ENCODE measurements around the gene CHRNA10.
"Not testable (repeated sequence)": the region's sequence is repeated elsewhere in the genome, so short reads cannot be mapped to it uniquely, and the experiment has no call there.

Gene CHRNA10

GRCh38 chr11:3652514-3652913 lies 18.7 kb downstream of the CHRNA10 start:
- not testable (repeated sequence) for H3K9me3 Mint-ChIP-seq; H3K4me3 Mint-ChIP-seq; DNase-seq; ATAC-seq; H3K27ac Mint-ChIP-seq; H3K4me1 Mint-ChIP-seq; H3K36me3 Mint-ChIP-seq (ENCODE audit: low read depth)
- H3K27me3 Mint-ChIP-seq, result peaks cover 22% of the 10 kb centered on the region

DNA sequence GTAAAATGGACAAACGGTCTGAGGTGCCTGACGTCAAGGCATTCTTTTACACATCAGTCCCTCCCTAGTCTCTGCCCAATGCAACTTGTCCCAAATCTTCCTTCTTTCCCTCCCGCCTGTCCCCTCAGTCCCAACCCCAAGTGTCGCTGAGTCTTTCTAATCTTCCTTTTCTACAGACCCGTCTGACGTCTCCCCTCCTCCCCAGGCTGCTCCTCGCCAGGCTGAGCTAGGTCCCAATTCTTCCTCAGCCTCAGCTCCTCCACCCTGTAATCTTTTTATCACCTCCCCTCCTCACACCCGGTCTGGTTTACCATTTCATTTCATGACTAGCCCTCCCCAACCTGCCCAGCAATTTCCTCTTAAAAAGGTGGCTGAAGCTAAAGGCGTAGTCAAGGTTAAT lies 21.8 kb downstream of the CHRNA10 start:
- not testable (repeated sequence) for H3K4me1 Mint-ChIP-seq; ATAC-seq; H3K4me3 Mint-ChIP-seq; H3K9me3 Mint-ChIP-seq; DNase-seq; H3K36me3 Mint-ChIP-seq (ENCODE audit: low read depth); H3K27ac Mint-ChIP-seq
- peaks cover 29% of the 10 kb centered on the region for H3K27me3 Mint-ChIP-seq

DNA sequence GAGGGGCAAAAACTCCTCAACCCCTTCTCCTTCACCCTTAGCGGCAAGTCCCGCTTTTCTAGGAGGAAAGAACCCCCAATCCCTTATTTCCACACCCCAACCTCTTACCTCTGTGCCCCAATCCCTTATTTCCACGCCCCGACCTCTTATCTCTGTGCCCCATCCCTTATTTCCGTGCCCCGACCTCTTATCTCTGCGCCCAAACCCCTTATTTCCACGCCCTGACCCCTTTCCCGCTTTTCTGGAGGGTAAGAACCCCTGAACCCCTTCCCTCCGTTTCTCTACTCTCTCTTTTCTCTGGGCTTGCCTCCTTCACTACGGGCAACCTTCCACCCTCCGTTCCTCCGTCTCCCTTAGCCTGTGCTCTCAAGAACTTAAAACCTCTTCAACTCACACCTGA lies 22.3 kb downstream of the CHRNA10 start:
- peaks cover 31% of the 10 kb centered on the region for H3K27me3 Mint-ChIP-seq
- ATAC-seq; H3K4me1 Mint-ChIP-seq; H3K36me3 Mint-ChIP-seq (ENCODE audit: low read depth); H3K9me3 Mint-ChIP-seq; DNase-seq; H3K4me3 Mint-ChIP-seq; H3K27ac Mint-ChIP-seq: not testable (repeated sequence)

- DNase-seq (no peak), ATAC-seq (no peak)
- peaks cover 7% of the 10 kb centered on the region for H3K4me1 Mint-ChIP-seq
- no peaks in the 10 kb centered on the region for H3K36me3 Mint-ChIP-seq (ENCODE audit: low read depth)
- no peak overlapping the region for H3K4me3 Mint-ChIP-seq
- H3K9me3 Mint-ChIP-seq, result no peaks in the 10 kb centered on the region
- H3K27me3 Mint-ChIP-seq, result peaks cover 41% of the 10 kb centered on the region
- H3K27ac Mint-ChIP-seq, result no peak overlapping the region
Observed at GRCh38 chr11:3645552-3645951, 25.6 kb downstream of the CHRNA10 start.

GRCh38 chr11:3644817-3645235 lies 26.4 kb downstream of the CHRNA10 start, which contains the start of gene ART1:
ART1 (plus strand) TSS chr11:3645128; CDS start chr11:3659214, 14,086 bp downstream.
- peaks cover 41% of the 10 kb centered on the region for H3K27me3 Mint-ChIP-seq

DNA sequence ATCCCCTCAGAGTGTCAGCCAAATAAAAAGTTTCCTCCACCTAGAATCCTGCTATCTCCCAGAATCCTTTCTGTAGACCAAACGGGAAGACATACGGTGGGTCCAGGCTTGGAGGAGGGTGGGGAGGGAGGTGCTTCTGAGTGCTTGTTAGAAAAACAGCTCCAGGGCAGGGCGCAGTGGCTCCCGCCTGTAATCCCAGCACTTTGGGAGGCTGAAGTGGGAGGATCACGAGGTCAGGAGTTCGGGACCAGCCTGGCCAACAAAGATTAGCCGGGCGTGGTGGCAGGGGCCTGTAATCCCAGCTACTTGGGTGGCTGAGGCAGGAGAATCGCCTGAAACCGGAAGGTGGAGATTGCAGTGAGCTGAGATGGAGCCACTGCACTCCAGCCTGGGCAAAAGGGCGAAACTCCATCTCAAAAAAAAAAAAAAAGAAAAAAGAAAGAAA lies 28.1 kb downstream of the CHRNA10 start:
- H3K4me1 Mint-ChIP-seq; H3K36me3 Mint-ChIP-seq (ENCODE audit: low read depth); H3K27ac Mint-ChIP-seq; ATAC-seq; DNase-seq; H3K9me3 Mint-ChIP-seq: not testable (repeated sequence)
- Mint-ChIP-seq H3K4me3 (peak overlapping the region; percentile 70), H3K27me3 (peaks cover 34% of the 10 kb centered on the region)

More at GRCh38 chr11:3644817-3645235, 26.4 kb downstream of the CHRNA10 start, which contains the start of gene ART1:
- DNase-seq, result no peak
- H3K36me3 Mint-ChIP-seq (ENCODE audit: low read depth), result no peaks in the 10 kb centered on the region
- ATAC-seq, result no peak
- no peaks in the 10 kb centered on the region for H3K9me3 Mint-ChIP-seq
- peaks cover 7% of the 10 kb centered on the region for H3K4me1 Mint-ChIP-seq
- H3K4me3 Mint-ChIP-seq, result no peak within 1 kb of the TSS
- H3K27ac Mint-ChIP-seq, result no peak within 1 kb of the TSS

- Mint-ChIP-seq H3K27ac (no peak overlapping the region), H3K27me3 (peaks cover 31% of the 10 kb centered on the region), H3K9me3 (no peaks in the 10 kb centered on the region), H3K4me3 (peak overlapping the region; percentile 70), H3K36me3 (ENCODE audit: low read depth) (no peaks in the 10 kb centered on the region), H3K4me1 (peaks cover 7% of the 10 kb centered on the region)
- ATAC-seq, result peak; percentile 91
- peak; percentile 77 for DNase-seq
Observed at GRCh38 chr11:3642071-3642951, 28.9 kb downstream of the CHRNA10 start.

DNA sequence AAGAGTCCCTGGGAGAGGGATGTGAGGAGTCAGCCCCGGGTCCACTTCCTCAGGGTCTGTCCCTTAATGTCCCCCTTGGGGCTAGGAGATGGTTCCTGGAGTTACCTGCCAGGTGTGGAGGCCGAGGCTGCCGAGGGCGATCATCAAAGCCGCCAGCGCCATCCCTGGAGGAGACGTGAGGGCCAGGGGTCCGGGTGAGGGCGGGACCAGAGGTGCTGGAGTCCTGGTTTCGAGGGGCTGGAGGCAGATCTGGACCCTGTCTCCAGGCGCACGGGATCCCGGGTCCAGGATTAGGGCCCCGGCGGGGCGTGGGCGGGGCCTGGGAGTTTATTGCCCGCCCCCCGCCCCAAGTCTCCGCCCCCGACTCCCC lies 29.5 kb downstream of the CHRNA10 start, which contains the start of gene ART5:
Gene ART5 (minus strand): TSS at position 292 of the 370 bp plus-strand sequence. CDS start 130 bp downstream, at position 162.
- no peak for DNase-seq
- peaks cover 7% of the 10 kb centered on the region for H3K4me1 Mint-ChIP-seq
- no peaks in the 10 kb centered on the region for H3K36me3 Mint-ChIP-seq (ENCODE audit: low read depth)
- H3K9me3 Mint-ChIP-seq, result no peaks in the 10 kb centered on the region
- ATAC-seq, result peak; percentile 12
- peak within 1 kb of the TSS; percentile 44 for H3K27ac Mint-ChIP-seq
- peak within 1 kb of the TSS; percentile 70 for H3K4me3 Mint-ChIP-seq
- peaks cover 31% of the 10 kb centered on the region for H3K27me3 Mint-ChIP-seq

DNA sequence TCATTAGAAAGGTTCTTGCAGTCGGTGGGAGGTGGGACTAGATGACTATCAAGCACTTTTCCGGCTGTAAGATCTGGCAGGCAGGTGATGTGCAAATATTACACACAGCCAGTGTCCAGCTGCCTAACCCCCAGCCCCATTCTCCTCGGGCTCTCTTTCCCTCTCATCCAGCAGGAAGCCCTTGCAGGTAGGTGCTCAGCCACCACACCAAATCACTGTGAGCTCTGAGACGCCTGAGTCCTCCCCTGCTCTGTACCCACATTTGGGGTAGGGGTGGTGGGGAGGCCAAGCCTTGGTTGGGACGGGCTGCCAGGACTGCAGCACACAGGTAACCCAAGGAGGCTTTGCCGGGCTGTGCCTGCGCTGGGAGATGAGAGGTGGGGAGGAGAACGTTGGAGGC lies 30.0 kb downstream of the CHRNA10 start:
- no peak for ATAC-seq
- Mint-ChIP-seq H3K4me1 (peaks cover 7% of the 10 kb centered on the region), H3K9me3 (no peaks in the 10 kb centered on the region), H3K27ac (peak overlapping the region; percentile 44), H3K36me3 (ENCODE audit: low read depth) (no peaks in the 10 kb centered on the region), H3K27me3 (peaks cover 31% of the 10 kb centered on the region), H3K4me3 (peak overlapping the region; percentile 67)
- DNase-seq, result no peak

GRCh38 chr11:3639841-3640240 lies 31.3 kb downstream of the CHRNA10 start:
- H3K27ac Mint-ChIP-seq, result no peak overlapping the region
- no peaks in the 10 kb centered on the region for H3K9me3 Mint-ChIP-seq
- H3K27me3 Mint-ChIP-seq, result peaks cover 25% of the 10 kb centered on the region
- H3K36me3 Mint-ChIP-seq (ENCODE audit: low read depth), result no peaks in the 10 kb centered on the region
- DNase-seq, result no peak
- H3K4me1 Mint-ChIP-seq, result peaks cover 7% of the 10 kb centered on the region
- no peak for ATAC-seq
- H3K4me3 Mint-ChIP-seq, result no peak overlapping the region

GRCh38 chr11:3638513-3638912 lies 32.7 kb downstream of the CHRNA10 start:
- no peak overlapping the region for H3K4me3 Mint-ChIP-seq
- H3K27me3 Mint-ChIP-seq, result peaks cover 18% of the 10 kb centered on the region
- no peak overlapping the region for H3K27ac Mint-ChIP-seq
- peaks cover 7% of the 10 kb centered on the region for H3K4me1 Mint-ChIP-seq
- ATAC-seq (no peak), DNase-seq (no peak)
- no peaks in the 10 kb centered on the region for H3K36me3 Mint-ChIP-seq (ENCODE audit: low read depth)
- no peaks in the 10 kb centered on the region for H3K9me3 Mint-ChIP-seq

- peaks cover 11% of the 10 kb centered on the region for H3K27me3 Mint-ChIP-seq
- no peak overlapping the region for H3K4me3 Mint-ChIP-seq
- no peak overlapping the region for H3K27ac Mint-ChIP-seq
- DNase-seq (no peak), ATAC-seq (no peak)
- H3K9me3 Mint-ChIP-seq, result no peaks in the 10 kb centered on the region
- H3K36me3 Mint-ChIP-seq (ENCODE audit: low read depth), result no peaks in the 10 kb centered on the region
- H3K4me1 Mint-ChIP-seq, result peaks cover 4% of the 10 kb centered on the region
Observed at GRCh38 chr11:3637201-3637600, 34.0 kb downstream of the CHRNA10 start.

DNA sequence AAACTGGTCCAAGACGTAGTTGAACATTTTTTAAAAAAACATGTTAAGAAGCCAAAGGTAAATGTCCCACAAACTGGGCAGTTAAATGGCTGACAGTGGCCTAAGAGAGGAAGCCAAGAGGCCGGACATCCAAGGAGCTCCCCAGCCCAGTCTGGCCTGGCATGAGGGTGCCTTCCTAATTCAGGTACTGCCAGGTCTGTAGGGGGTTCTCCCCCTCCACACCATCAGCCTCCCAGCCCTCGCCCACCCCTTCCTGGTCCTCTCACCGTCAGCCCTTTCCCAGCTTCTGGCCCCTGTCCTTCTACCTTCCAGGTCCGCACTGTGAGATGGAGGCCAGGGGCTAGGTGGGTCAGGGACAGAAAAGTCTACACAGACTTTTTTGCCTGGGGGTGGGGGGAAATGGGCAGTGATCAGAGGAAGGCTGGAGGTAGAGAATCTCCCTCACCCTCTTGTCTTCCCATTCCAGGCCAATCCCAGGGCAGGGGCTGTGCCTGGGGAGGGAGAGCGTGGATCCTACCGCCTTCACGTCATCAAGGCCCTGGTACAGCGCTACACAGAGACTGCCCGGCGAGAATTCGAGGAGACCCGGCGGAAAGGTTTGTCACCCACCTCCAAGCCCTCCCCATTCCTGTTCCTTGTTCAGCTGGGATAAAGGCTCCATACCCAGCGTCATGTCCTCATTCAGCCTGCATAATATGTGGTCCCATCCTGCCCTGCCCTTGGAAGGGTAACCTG lies 35.4 kb downstream of the CHRNA10 start:
- Mint-ChIP-seq H3K9me3 (no peaks in the 10 kb centered on the region), H3K4me1 (no peaks in the 10 kb centered on the region), H3K27ac (no peak overlapping the region), H3K27me3 (peaks cover 5% of the 10 kb centered on the region), H3K4me3 (no peak overlapping the region), H3K36me3 (ENCODE audit: low read depth) (no peaks in the 10 kb centered on the region)
- DNase-seq, result no peak
- no peak for ATAC-seq

DNA sequence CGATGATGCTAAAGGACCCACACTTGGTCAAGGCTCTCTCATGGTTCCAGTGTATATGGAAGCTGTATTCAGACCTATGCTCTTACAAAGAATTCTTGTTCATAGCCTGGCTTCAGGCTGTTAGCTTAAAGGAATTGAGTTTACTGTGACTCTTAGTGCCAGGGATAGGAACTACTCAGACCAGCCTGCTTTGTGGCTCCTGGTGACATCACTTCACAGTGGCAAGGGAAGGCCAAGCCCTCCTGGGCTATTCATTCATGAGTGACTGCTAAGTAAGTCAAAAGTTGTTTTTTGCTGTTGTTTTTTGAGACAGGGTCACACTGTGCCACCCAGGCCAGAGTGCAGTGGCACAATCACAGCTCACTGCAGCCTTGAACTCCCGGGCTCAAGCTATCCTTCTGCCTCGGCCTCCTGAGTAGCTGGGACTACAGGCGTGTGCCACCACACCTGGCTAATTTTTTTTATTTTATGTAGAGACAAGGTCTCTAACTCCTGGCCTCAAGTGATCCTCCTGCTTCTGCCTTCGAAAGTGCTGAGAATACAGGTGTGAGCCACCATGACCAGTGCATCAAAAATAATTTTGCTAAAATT lies 39.0 kb downstream of the CHRNA10 start:
- Mint-ChIP-seq H3K27ac (peak overlapping the region; percentile 26), H3K4me1 (no peaks in the 10 kb centered on the region), H3K36me3 (ENCODE audit: low read depth) (no peaks in the 10 kb centered on the region), H3K4me3 (no peak overlapping the region), H3K27me3 (peaks cover 2% of the 10 kb centered on the region), H3K9me3 (no peaks in the 10 kb centered on the region)
- no peak for ATAC-seq
- DNase-seq, result no peak

Data from activated naive CD8-positive, alpha-beta T cell treated with anti-CD3 and anti-CD28 coated beads, Interleukin-2, amount 50 U/mL, for 24 hours (primary cell).